ENCODE data around the gene SCO2. TPM values are rescaled to one million over a fixed set of nuclear protein-coding genes. Genes with fewer than 3 reads are reported as not detected.
A peak's percentile ranks its signal among the peaks of the same experiment; 100 is the strongest.

The SCO2 gene
- total and polyA plus RNA-seq, 9 of the 15 experiments (the other 6 are each of a cell fraction or from before 2014, with no cell fraction given): 0.34 to 4.0 (median 1.1) TPM; not detected in 3

GRCh38 chr22:50533856-50534711 lies 8.7 kb upstream of the SCO2 start (continued):
- TF ChIP-seq MGA (IDR thresholded peaks at IDR 0.05) (peak; percentile 30), DACH1 (IDR thresholded peaks at IDR 0.05; ENCODE audit: partially characterized antibody) (peak; percentile 32), MEIS2 (IDR thresholded peaks at IDR 0.05; ENCODE audit: partially characterized antibody) (peak; percentile 77), PKNOX1 (IDR thresholded peaks at IDR 0.05) (peak; percentile 96), AFF1 (IDR thresholded peaks at IDR 0.05; ENCODE audit: low read depth in 1 of 2, partially characterized antibody in 2 of 2) (peak in 1 of 2 experiments; percentile 38), ATF7 (IDR thresholded peaks at IDR 0.05) (peak; percentile 32), ZNF316 (IDR thresholded peaks at IDR 0.05) (peak; percentile 73)
